Forelimb muscle (tissue), 1 donor: ENCODE results near the gene DAB1. TPM values are rescaled to one million over a fixed set of nuclear protein-coding genes. Genes with fewer than 3 reads are reported as not detected.
"Not testable (repeated sequence)": the region's sequence is repeated elsewhere in the genome, so short reads cannot be mapped to it uniquely, and the experiment has no call there.

ENCODE experiments used
- DNase-seq: peaks from one replicate; pipeline ENCODE4 v3.0.0-alpha.2; 2013; ENCODE audit warnings: low read depth
- polyA plus RNA-seq: library from polyadenylated mRNA; unstranded; fragments of 120-200 nt; gene quantifications from one replicate; pipeline ENCODE4 v1.2.1, GENCODE V29; 2013; ENCODE audit not compliant: insufficient read length

Gene DAB1
- polyA plus RNA-seq, 1 donor: 3.6 TPM

DNA sequence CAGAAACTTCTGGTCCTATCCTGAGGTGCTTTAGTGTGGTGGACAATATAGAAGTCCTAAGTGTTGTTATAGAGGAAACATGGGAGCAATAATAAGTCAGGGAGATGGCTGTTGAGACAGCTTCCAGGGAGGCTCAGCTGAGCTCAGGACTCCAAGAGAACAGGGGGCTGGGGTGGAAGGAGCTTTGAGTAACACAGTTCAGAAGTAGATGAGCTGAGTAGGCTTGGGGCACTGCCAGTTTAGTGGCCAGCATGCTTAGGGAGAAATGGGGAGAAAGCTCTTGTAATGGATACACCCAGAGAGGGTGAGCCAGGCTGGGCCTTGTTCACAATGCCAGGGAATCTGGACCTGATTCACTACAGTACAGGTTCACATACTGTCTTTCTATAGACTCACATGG is 201.6 kb downstream of the DAB1 start:
- DNase-seq: no peak

- not testable (repeated sequence) for DNase-seq
Measured at GRCh38 chr1:57220905-57221304, 203.0 kb downstream of the DAB1 start.

GRCh38 chr1:57218487-57219079 is 205.3 kb downstream of the DAB1 start:
- DNase-seq: no peak

DNA sequence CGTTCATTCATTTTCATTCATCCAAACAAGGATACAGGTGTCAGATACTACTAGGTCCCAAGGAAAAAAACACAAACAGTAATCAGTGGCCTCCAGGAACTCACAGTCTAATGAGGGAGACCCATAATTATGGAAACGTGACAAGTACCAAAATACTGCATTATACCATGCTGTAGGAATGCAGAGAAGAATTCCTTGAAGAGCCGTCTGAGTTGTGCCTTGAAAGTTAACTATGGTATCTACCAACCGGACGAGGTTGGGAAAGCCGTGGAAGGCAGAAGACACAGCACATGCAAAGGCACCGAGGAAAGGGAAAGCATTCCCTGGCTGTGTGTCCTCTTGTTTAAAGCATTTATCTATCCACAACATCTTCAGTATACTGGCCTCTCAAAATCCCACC is 206.0 kb downstream of the DAB1 start:
- DNase-seq: no peak

GRCh38 chr1:57214951-57215575 is 208.8 kb downstream of the DAB1 start:
- DNase-seq: no peak

DNA sequence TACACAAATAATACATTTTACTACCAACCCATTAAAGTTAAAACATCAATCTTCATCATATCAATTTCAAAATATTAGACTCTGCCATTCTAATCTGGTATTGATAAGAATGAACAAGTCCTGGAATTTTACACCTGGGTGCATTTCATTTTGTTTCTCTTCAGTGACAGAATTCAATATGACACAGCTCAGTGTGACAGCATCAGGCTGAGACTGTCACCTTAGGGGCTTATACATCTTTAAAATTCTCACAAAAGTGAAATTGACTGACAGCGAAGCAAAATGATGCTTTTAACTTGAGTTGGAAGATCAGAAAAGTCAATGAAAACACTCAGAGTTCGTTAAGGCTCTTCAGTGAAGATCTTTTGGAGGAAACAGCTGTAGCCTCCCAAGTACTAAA is 213.0 kb downstream of the DAB1 start:
- no peak for DNase-seq

GRCh38 chr1:57209495-57209894 is 214.4 kb downstream of the DAB1 start:
- DNase-seq: no peak

GRCh38 chr1:57208741-57209302 is 215.0 kb downstream of the DAB1 start:
- no peak for DNase-seq

DNA sequence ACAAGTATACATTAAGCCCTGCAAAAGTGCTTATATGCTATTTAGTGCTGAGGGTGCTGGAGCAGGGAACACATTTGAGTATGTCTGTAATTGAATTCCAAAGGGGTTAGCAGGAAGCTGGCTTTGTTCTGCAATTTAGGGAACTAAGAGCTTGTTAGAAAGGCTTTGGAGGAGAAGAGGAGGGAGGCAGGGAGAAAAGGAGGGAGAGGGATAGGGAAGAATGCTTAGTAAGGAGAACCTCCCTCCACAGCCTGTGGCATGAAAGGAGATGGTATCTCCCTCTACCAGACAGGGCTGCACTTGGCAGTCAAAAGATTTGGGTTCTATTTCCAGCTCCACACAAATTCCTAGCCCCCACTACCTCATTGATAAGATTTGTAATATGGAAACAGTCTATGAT is 217.8 kb downstream of the DAB1 start:
- no peak for DNase-seq

- DNase-seq: no peak
Measured at GRCh38 chr1:57204942-57205787, 218.7 kb downstream of the DAB1 start.

DNA sequence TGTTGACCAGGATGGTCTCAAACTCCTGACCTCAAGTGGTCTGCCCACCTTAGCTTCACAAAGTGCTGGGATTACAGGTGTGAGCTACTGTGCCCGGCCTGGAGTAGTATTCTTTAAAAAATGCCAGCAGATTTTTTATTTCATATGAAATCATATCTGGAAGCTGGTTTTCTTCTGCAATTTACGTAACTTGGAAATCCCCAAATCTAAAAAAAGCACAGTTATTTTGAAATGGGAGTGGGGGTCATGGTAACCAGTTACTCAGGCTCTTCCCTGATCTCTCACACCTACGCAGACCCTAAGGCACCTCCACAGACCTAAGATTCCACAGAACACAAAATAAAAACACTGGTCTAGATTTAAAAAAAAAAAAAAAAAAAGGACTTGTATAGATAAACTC is 219.8 kb downstream of the DAB1 start:
- DNase-seq: no peak

DNA sequence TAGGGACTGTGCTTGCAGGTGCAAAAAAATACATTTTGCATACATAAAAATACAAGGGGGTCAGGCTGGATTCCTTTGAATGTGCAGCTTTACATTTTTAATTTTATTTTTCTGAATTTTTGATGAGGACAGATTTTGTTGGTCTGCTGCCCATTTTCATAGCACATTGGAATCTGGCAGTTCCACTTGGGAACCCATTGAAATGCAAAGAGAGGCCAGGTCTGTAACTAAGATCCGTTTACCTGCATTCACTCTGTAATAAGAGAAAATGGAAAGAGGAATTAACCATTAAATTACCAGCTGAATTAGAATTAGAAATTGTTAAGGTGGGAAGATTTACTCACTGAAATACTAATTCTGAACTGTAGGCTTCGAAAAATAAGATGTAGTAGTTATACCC is 221.6 kb downstream of the DAB1 start:
- no peak for DNase-seq

GRCh38 chr1:57198912-57199311 is 224.9 kb downstream of the DAB1 start:
- no peak for DNase-seq

DNA sequence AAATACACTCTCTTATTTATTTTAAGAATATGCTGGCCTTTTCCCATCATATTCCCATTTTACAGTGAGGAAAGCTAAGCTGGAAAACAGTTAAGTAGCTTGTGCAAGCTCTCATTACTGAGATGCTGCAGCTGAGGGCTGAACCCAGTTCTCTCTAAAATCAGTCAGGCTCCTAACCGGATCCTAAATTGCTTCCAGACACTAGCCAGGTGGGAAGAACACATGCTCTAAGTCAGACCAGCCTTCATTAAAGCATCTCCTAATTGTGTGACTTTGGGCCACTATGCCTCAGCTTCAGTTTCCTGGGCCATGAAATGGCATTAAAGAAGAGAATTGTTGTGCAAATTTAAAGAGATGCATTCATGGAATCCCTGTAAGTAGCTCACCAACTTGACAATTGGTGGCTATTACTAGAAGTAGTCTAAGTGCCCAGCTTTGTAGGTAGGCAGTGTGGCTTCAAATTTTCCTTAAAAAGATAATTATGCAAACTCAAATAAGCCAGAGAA is 228.4 kb downstream of the DAB1 start:
- DNase-seq: no peak

DNA sequence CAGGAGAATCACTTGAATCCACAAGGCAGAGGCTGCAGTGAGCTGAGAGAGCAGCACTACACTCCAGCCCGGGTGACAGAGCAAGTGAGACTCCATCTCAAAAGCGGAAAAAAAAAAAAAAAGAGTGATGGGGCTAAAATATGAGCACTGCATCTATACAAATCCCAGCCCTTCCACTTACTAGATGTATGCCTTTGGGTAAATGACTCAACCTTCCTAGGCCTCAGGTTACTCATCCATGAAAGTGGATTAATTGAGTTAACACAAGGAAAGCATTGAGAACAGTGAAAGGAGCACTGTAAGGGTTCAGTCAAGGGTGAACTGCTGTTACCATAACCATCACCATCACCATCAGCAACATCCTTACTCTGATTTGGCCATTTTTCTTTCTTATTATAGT is 231.6 kb downstream of the DAB1 start:
- DNase-seq: no peak

- no peak for DNase-seq
Measured at GRCh38 chr1:57190898-57191297, 233.0 kb downstream of the DAB1 start.

GRCh38 chr1:57188168-57188567 is 235.7 kb downstream of the DAB1 start:
- DNase-seq: no peak

- DNase-seq: no peak
Measured at GRCh38 chr1:57186455-57186854, 237.4 kb downstream of the DAB1 start.

- DNase-seq: no peak
Measured at GRCh38 chr1:57179001-57179400, 244.9 kb downstream of the DAB1 start.

DNA sequence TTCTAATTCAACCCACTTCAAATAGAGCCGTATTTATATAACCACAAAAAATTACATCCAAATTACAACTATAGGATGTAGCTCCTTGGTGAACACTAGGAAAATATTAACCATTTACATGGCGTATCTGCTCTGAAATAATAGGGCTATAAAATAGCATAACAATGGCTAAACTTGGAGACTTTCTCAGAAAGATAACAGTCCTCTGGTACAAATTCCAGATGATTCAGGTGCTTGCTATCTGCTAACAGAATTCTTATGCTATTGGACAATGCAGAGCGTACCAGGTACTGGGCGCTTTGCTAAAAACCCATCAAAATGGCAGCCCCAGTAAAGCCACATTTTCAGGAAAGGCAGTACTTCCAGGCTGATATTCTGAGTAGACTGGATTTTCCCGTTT is 248.4 kb downstream of the DAB1 start:
- DNase-seq: no peak

DNA sequence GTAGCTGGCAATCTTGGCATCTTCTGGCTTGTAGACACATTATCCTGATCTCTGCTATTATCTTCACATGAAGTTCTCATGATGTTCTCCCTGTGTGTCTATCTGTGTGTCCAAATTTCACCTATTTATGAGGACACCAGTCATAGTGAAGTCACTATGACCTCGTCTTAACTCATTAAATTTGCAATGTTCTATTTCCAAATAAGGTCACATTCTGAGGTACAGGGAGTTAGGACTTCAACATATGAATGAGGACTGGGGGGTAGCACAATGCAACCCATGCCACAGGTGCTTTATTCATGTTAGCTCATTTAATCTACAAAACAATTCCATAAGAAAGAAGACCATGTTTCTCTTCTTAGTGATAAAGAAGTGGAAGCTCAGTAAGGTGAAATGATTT is 251.8 kb downstream of the DAB1 start:
- no peak for DNase-seq

GRCh38 chr1:57167997-57168396 is 255.9 kb downstream of the DAB1 start:
- no peak for DNase-seq

DNA sequence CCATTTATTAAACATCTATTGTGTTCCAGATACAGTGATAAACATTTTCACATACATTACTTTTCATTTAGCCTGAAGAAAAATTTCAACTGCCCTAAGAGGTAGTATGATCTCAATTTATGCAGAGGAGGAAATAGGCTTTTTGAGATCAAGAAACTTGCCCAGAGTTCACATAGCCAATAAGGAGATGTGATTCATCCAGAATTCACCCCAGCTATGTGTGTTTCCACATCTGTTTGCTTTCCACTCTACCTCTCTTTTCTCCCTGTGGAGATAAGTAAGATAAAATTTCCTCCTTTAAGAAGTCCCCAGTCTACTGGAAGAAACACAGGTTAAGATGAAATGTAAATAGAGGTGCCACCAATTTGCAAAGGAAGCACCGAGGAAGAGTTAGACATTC is 258.3 kb downstream of the DAB1 start:
- DNase-seq: no peak
